Measurements from ENCODE around the gene CFAP119. TPM values are rescaled to one million over a fixed set of nuclear protein-coding genes. Genes with fewer than 3 reads are reported as not detected.

The CFAP119 gene
- polyA plus RNA-seq, 1 donor (not counting 4 experiments of a cell fraction or from before 2014, with no cell fraction given) = 3.0 TPM

DNA sequence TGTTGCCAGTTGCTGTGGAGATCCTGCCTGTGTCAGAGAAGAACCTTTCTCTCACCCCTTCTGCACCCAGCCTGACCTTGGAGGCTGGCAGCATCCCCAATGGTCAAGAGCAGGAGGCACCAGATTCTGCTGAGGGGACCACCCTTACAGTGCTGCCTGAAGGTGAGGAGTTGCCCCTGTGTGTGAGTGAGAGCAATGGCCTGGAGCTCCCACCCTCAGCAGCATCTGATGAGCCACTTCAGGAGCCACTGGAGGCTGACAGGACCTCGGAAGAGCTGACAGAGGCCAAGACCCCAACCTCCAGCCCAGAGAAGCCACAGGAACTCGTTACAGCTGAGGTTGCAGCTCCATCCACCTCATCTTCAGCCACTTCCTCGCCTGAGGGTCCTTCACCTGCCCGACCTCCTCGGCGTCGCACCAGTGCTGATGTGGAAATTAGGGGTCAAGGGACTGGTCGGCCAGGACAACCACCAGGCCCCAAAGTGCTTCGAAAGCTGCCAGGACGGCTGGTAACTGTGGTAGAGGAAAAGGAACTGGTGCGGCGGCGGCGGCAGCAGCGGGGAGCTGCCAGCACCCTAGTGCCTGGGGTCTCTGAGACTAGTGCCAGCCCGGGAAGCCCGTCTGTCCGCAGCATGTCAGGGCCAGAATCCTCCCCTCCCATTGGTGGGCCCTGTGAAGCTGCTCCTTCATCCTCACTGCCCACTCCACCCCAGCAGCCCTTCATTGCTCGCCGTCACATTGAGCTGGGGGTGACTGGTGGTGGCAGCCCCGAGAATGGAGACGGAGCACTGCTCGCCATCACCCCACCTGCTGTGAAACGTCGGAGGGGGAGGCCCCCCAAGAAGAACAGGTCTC, 23.8 kb downstream of the CFAP119 start:
- no peaks in the 10 kb centered on the region for H3K27me3 ChIP-seq (ENCODE audit: control insufficient read depth, extremely low read depth, insufficient read depth, low read length)
- H3K27ac ChIP-seq (ENCODE audit: control insufficient read depth, insufficient read depth, low read length) = no peak overlapping the region
- TF ChIP-seq, protein P1, sequence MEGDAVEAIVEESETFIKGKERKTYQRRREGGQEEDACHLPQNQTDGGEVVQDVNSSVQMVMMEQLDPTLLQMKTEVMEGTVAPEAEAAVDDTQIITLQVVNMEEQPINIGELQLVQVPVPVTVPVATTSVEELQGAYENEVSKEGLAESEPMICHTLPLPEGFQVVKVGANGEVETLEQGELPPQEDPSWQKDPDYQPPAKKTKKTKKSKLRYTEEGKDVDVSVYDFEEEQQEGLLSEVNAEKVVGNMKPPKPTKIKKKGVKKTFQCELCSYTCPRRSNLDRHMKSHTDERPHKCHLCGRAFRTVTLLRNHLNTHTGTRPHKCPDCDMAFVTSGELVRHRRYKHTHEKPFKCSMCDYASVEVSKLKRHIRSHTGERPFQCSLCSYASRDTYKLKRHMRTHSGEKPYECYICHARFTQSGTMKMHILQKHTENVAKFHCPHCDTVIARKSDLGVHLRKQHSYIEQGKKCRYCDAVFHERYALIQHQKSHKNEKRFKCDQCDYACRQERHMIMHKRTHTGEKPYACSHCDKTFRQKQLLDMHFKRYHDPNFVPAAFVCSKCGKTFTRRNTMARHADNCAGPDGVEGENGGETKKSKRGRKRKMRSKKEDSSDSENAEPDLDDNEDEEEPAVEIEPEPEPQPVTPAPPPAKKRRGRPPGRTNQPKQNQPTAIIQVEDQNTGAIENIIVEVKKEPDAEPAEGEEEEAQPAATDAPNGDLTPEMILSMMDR (optimal IDR thresholded peaks at IDR 0.05 in 1 of 3, IDR thresholded peaks at IDR 0.05 in 1 of 3, conservative IDR thresholded peaks at IDR 0.05 in 1 of 3; ENCODE audit: extremely low read depth in 1 of 3, insufficient read depth in 2 of 3, low read length in 3 of 3) = no peak
- TF ChIP-seq EZH2 (IDR thresholded peaks at IDR 0.05; ENCODE audit: low read length) = no peak
- FAIRE-seq = no peak
- no peak overlapping the region for H3K4me2 ChIP-seq (ENCODE audit: control insufficient read depth, extremely low read depth, insufficient read depth, low read depth, low read length)
- peaks cover 12% of the 10 kb centered on the region for H3K79me2 ChIP-seq (ENCODE audit: control insufficient read depth, insufficient read depth, low read length)
- no peaks in the 10 kb centered on the region for H3K9me1 ChIP-seq (ENCODE audit: control insufficient read depth, extremely low read depth, insufficient read depth, low read length)
- no peak overlapping the region for H3K4me3 ChIP-seq (ENCODE audit: control insufficient read depth in 2 of 3, extremely low read depth in 1 of 3, insufficient read depth in 2 of 3, low read depth in 1 of 3, low read length in 3 of 3)
- H3K9ac ChIP-seq (ENCODE audit: control insufficient read depth, extremely low read depth, insufficient read depth, low read length) = no peak overlapping the region
- no peaks in the 10 kb centered on the region for H4K20me1 ChIP-seq (ENCODE audit: control insufficient read depth, extremely low read depth, insufficient read depth, low read length)
- no peak for DNase-seq (ENCODE audit: low read depth, low spot score)
- no peaks in the 10 kb centered on the region for H3K9me3 ChIP-seq (ENCODE audit: control insufficient read depth, low read depth, low read length)
- peaks cover 31 to 37% of the 10 kb centered on the region in 2 experiments for H3K36me3 ChIP-seq (ENCODE audit: control insufficient read depth in 2 of 2, extremely low read depth in 1 of 2, insufficient read depth in 2 of 2, low read length in 2 of 2)
- no peak overlapping the region for H2AFZ ChIP-seq (ENCODE audit: control insufficient read depth, low read length)
- dilution Hi-C loops (cut with MboI; ENCODE audit: extremely low pct_ligation_motif_present, low sequenced_read_pairs) = no loop called here
- peaks cover 25% of the 10 kb centered on the region for H3K4me1 ChIP-seq (ENCODE audit: control insufficient read depth, extremely low read depth, insufficient read depth, low read length)

DNA sequence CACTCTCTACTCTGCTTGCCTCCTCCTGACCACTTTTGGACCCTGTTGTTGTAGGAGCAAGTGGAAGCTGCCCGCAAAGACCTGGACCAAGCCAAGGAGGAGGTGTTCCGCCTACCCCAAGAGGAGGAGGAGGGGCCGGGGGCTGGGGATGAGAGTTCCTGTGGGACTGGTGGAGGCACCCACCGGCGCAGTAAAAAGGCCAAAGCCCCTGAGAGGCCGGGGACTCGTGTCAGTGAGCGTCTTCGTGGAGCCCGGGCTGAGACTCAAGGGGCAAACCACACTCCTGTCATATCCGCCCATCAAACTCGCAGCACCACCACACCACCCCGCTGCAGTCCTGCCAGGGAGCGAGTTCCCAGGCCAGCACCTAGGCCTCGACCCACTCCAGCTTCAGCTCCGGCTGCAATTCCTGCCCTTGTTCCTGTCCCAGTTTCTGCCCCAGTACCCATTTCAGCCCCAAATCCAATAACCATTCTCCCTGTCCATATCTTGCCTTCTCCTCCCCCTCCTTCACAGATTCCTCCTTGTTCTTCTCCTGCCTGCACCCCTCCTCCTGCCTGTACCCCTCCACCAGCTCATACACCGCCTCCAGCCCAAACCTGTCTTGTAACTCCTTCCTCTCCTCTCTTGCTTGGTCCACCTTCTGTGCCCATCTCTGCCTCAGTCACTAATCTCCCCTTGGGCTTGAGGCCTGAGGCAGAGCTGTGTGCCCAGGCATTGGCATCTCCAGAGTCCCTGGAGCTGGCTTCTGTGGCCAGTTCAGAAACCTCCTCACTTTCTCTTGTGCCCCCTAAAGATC, 24.7 kb downstream of the CFAP119 start:
- DNase-seq (ENCODE audit: low read depth, low spot score) = no peak

More for the DNA sequence above, 24.7 kb downstream of the CFAP119 start:
- H4K20me1 ChIP-seq (ENCODE audit: control insufficient read depth, extremely low read depth, insufficient read depth, low read length) = no peaks in the 10 kb centered on the region
- H3K4me1 ChIP-seq (ENCODE audit: control insufficient read depth, extremely low read depth, insufficient read depth, low read length) = peaks cover 22% of the 10 kb centered on the region
- H3K4me3 ChIP-seq (ENCODE audit: control insufficient read depth in 2 of 3, extremely low read depth in 1 of 3, insufficient read depth in 2 of 3, low read depth in 1 of 3, low read length in 3 of 3) = no peak overlapping the region
- no peaks in the 10 kb centered on the region for H3K9me3 ChIP-seq (ENCODE audit: control insufficient read depth, low read depth, low read length)
- dilution Hi-C loops (cut with MboI; ENCODE audit: extremely low pct_ligation_motif_present, low sequenced_read_pairs) = no loop called here
- TF ChIP-seq, protein P1 (optimal IDR thresholded peaks at IDR 0.05 in 1 of 3, IDR thresholded peaks at IDR 0.05 in 1 of 3, conservative IDR thresholded peaks at IDR 0.05 in 1 of 3; ENCODE audit: extremely low read depth in 1 of 3, insufficient read depth in 2 of 3, low read length in 3 of 3) = no peak
- TF ChIP-seq EZH2 (IDR thresholded peaks at IDR 0.05; ENCODE audit: low read length) = no peak
- no peak overlapping the region for H2AFZ ChIP-seq (ENCODE audit: control insufficient read depth, low read length)
- H3K9ac ChIP-seq (ENCODE audit: control insufficient read depth, extremely low read depth, insufficient read depth, low read length) = no peak overlapping the region
- peaks cover 32 to 41% of the 10 kb centered on the region in 2 experiments for H3K36me3 ChIP-seq (ENCODE audit: control insufficient read depth in 2 of 2, extremely low read depth in 1 of 2, insufficient read depth in 2 of 2, low read length in 2 of 2)
- no peak for FAIRE-seq
- no peak overlapping the region for H3K4me2 ChIP-seq (ENCODE audit: control insufficient read depth, extremely low read depth, insufficient read depth, low read depth, low read length)
- no peak overlapping the region for H3K27ac ChIP-seq (ENCODE audit: control insufficient read depth, insufficient read depth, low read length)
- H3K9me1 ChIP-seq (ENCODE audit: control insufficient read depth, extremely low read depth, insufficient read depth, low read length) = no peaks in the 10 kb centered on the region
- no peaks in the 10 kb centered on the region for H3K27me3 ChIP-seq (ENCODE audit: control insufficient read depth, extremely low read depth, insufficient read depth, low read length)
- H3K79me2 ChIP-seq (ENCODE audit: control insufficient read depth, insufficient read depth, low read length) = peaks cover 4% of the 10 kb centered on the region
